Measurements from ENCODE around the gene LZTS3. TPM values are rescaled to one million over a fixed set of nuclear protein-coding genes. Genes with fewer than 3 reads are reported as not detected.
"Not testable (repeated sequence)": the region's sequence is repeated elsewhere in the genome, so short reads cannot be mapped to it uniquely, and the experiment has no call there.

Gene LZTS3
- total RNA-seq, 3 donors from 2014 or later (not counting 1 experiment from before 2014, with no cell fraction given), result 3.1 to 4.6 (median 3.3) TPM

DNA sequence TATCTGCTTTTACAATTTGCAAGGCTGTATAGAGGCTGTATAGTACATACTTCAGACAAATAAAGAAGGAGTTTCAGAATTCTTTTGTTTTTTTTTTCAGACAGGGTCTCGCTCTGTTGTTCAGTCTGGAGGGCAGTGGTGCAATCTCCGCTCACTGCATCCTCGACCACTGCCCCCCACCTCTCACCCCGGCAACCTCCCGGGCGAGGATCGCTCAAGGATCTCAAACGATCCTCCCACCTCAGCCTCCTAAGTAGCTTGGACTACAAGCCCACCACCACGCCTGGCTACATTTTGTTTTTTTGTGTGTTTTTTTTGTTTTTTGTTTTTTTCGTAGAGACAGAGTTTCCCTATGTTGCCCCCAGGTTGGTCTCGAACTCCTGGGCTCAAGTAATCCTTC lies 15.5 kb downstream of the LZTS3 start:
- no peaks in the 10 kb centered on the region for H3K27me3 ChIP-seq (ENCODE audit: control insufficient read depth, insufficient read depth, low read length)
- TF ChIP-seq, protein P1, sequence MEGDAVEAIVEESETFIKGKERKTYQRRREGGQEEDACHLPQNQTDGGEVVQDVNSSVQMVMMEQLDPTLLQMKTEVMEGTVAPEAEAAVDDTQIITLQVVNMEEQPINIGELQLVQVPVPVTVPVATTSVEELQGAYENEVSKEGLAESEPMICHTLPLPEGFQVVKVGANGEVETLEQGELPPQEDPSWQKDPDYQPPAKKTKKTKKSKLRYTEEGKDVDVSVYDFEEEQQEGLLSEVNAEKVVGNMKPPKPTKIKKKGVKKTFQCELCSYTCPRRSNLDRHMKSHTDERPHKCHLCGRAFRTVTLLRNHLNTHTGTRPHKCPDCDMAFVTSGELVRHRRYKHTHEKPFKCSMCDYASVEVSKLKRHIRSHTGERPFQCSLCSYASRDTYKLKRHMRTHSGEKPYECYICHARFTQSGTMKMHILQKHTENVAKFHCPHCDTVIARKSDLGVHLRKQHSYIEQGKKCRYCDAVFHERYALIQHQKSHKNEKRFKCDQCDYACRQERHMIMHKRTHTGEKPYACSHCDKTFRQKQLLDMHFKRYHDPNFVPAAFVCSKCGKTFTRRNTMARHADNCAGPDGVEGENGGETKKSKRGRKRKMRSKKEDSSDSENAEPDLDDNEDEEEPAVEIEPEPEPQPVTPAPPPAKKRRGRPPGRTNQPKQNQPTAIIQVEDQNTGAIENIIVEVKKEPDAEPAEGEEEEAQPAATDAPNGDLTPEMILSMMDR (IDR thresholded peaks at IDR 0.05), result no peak
- WGBS (ENCODE audit: insufficient coverage), result 84% methylated on average over 9 of the region's 11 CpGs
- Mint-ChIP-seq H3K4me1 (peaks cover 53 to 55% of the 10 kb centered on the region in 2 donors), H3K36me3 (no peaks in the 10 kb centered on the region), H3K4me3 (peak overlapping the region; percentile 77), H3K27me3 (ENCODE audit: low read depth in 2 of 2) (no peaks in the 10 kb centered on the region), H3K9me3 (no peaks in the 10 kb centered on the region), H3K27ac (peak overlapping the region; percentile 93 to 96)
- peaks cover 33% of the 10 kb centered on the region for H3K4me1 ChIP-seq (ENCODE audit: control insufficient read depth, insufficient read depth, low read length)
- no peak for DNase-seq
- no peak for ATAC-seq
- peaks cover 3% of the 10 kb centered on the region for H3K36me3 ChIP-seq (ENCODE audit: control insufficient read depth, insufficient read depth, low read length)
- H3K4me3 ChIP-seq (ENCODE audit: low read length), result no peak overlapping the region
- H3K27ac ChIP-seq (ENCODE audit: low read length), result no peak overlapping the region
- intact Hi-C loops (cut with micrococcal nuclease), result loop anchor here (2.0 to 5.0 kb wide), 2 partner anchors 51 to 106 kb away; partner anchors contain the start of gene ITPA
- no peaks in the 10 kb centered on the region for H3K9me3 ChIP-seq (ENCODE audit: control insufficient read depth, insufficient read depth, low read length)

DNA sequence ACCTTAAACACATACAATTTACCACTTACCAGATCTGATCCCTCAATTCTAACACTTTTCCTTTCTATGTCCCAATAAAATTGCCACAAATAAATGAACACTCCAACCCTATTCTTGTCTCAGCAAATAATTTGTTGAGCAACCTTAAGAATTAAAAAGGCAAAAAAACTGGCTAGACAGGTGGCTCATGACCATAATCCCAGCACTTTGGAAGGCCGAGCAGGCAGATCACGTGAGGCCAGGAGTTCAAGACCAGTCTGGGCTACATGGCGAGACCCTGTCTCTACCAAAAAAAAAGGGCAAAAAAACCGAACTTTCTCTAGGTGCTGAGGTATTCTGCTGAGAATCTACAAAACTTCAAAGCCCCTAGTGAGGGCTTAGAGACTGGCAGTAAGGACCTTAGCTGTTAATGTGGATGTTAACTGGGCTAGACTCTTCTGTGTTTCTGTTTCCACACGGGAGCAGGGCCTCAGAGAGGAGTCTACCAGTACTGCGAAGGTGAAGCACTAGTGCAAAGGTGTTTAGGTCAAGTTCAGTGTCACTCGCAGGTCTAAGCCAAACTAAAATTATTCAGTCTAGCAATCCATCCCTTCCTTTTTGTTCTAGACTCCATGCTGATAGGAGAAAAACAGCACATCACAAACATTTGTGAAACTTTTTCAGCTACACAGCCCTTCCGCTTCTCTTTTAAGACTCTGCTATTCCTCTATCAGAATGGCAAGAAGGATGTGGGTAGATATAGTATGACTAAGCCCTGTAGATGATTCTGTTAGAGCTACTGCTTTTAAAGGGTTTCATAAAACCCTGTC lies 16.3 kb downstream of the LZTS3 start:
- Mint-ChIP-seq H3K9me3 (no peaks in the 10 kb centered on the region), H3K27me3 (ENCODE audit: low read depth in 2 of 2) (no peaks in the 10 kb centered on the region), H3K4me3 (peak overlapping the region; percentile 77), H3K27ac (peak overlapping the region; percentile 93 to 96), H3K36me3 (no peaks in the 10 kb centered on the region), H3K4me1 (peaks cover 53 to 62% of the 10 kb centered on the region in 2 donors)
- Histone ChIP-seq H3K27me3 (ENCODE audit: control insufficient read depth, insufficient read depth, low read length) (no peaks in the 10 kb centered on the region), H3K4me3 (ENCODE audit: low read length) (no peak overlapping the region), H3K27ac (ENCODE audit: low read length) (peak overlapping the region; percentile 40), H3K4me1 (ENCODE audit: control insufficient read depth, insufficient read depth, low read length) (peaks cover 33% of the 10 kb centered on the region), H3K36me3 (ENCODE audit: control insufficient read depth, insufficient read depth, low read length) (peaks cover 3% of the 10 kb centered on the region), H3K9me3 (ENCODE audit: control insufficient read depth, insufficient read depth, low read length) (no peaks in the 10 kb centered on the region)
- intact Hi-C loops (cut with micrococcal nuclease), result loop anchor here (5.0 kb wide), 1 partner anchor 105 kb away; no protein-coding TSS in a partner anchor
- WGBS (ENCODE audit: insufficient coverage), result 60% methylated on average over 7 of the region's 8 CpGs
- DNase-seq, result peak in 1 of 2 donors; percentile 57
- TF ChIP-seq, protein P1 (IDR thresholded peaks at IDR 0.05), result no peak
- ATAC-seq, result peak; percentile 18 to 66 (median 28)

DNA sequence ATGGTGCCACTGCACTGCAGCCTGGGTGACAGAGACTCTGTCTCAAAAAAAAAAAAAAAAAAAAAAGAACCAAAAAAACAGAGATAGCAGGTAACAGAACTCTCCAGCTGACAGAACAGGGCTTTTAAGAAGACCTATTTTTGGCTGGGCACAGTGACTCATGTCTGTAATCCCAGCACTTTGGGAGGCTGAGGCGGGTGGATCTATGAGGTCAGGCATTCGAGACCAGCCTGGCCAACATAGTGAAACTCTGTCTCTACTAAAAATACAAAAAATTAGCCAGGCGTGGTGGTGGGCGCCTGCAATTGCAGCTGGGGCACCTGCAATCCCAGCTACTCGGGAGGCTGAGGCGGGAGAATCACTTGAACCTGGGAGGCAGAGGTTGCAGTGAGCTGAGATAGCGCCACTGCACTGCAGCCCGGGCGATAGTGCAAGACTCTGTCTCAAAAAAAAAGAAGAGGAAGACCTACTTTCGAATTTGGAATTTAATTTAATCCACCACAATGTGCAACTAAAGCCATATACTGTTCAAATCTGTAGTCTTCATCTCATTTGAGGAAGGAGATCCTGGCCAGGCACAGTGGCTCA lies 21.2 kb downstream of the LZTS3 start:
- H3K27me3 ChIP-seq (ENCODE audit: control insufficient read depth, insufficient read depth, low read length); H3K4me3 Mint-ChIP-seq; H3K27ac ChIP-seq (ENCODE audit: low read length); H3K27me3 Mint-ChIP-seq (ENCODE audit: low read depth in 2 of 2); DNase-seq; H3K36me3 Mint-ChIP-seq; H3K9me3 ChIP-seq (ENCODE audit: control insufficient read depth, insufficient read depth, low read length); ATAC-seq; H3K4me3 ChIP-seq (ENCODE audit: low read length); intact Hi-C loops (cut with micrococcal nuclease); H3K9me3 Mint-ChIP-seq: not testable (repeated sequence)
- 89% methylated on average over 9 of the region's 10 CpGs for WGBS (ENCODE audit: insufficient coverage)
- H3K4me1 ChIP-seq (ENCODE audit: control insufficient read depth, insufficient read depth, low read length), result peaks cover 10% of the 10 kb centered on the region
- H3K36me3 ChIP-seq (ENCODE audit: control insufficient read depth, insufficient read depth, low read length), result peaks cover 27% of the 10 kb centered on the region
- peaks cover 60 to 65% of the 10 kb centered on the region in 2 donors for H3K4me1 Mint-ChIP-seq
- H3K27ac Mint-ChIP-seq, result peak overlapping the region; percentile 34 to 49

DNA sequence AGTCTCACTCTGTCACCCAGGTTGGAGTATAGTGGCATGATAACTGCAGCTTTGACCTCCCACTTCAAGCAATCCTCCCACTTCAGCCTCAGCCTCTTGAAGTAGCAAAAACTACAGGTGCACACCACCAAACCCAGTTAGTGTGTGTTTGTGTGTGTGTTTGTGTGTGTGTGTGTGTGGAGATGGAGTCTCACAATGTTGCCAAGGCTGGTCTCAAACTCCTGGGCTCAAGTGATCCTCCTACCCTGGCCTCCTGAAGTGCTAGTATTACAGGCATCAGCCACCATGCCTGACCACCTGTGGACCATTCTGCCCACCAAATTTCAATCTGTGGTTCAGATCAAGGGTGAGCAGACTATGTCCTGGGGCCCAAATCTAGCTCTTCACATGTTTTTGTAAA lies 22.4 kb downstream of the LZTS3 start:
- Histone ChIP-seq H3K9me3 (ENCODE audit: control insufficient read depth, insufficient read depth, low read length) (no peaks in the 10 kb centered on the region), H3K4me1 (ENCODE audit: control insufficient read depth, insufficient read depth, low read length) (no peaks in the 10 kb centered on the region), H3K27me3 (ENCODE audit: control insufficient read depth, insufficient read depth, low read length) (no peaks in the 10 kb centered on the region), H3K4me3 (ENCODE audit: low read length) (no peak overlapping the region), H3K27ac (ENCODE audit: low read length) (no peak overlapping the region), H3K36me3 (ENCODE audit: control insufficient read depth, insufficient read depth, low read length) (peaks cover 33% of the 10 kb centered on the region)
- no peak for DNase-seq
- Mint-ChIP-seq H3K27ac (peak overlapping the region; percentile 8 to 67), H3K36me3 (no peaks in the 10 kb centered on the region), H3K9me3 (no peaks in the 10 kb centered on the region), H3K4me1 (peaks cover 58 to 59% of the 10 kb centered on the region in 2 donors), H3K4me3 (no peak overlapping the region), H3K27me3 (ENCODE audit: low read depth in 2 of 2) (no peaks in the 10 kb centered on the region)
- TF ChIP-seq, protein P1 (IDR thresholded peaks at IDR 0.05), result no peak
- intact Hi-C loops (cut with micrococcal nuclease), result no loop called here
- no peak for ATAC-seq
